ENCODE results near the gene HRH3. TPM values are rescaled to one million over a fixed set of nuclear protein-coding genes. Genes with fewer than 3 reads are reported as not detected.

HRH3 gene
- total RNA-seq, 2 donors from 2014 or later: 0.44 TPM; not detected in 1

DNA sequence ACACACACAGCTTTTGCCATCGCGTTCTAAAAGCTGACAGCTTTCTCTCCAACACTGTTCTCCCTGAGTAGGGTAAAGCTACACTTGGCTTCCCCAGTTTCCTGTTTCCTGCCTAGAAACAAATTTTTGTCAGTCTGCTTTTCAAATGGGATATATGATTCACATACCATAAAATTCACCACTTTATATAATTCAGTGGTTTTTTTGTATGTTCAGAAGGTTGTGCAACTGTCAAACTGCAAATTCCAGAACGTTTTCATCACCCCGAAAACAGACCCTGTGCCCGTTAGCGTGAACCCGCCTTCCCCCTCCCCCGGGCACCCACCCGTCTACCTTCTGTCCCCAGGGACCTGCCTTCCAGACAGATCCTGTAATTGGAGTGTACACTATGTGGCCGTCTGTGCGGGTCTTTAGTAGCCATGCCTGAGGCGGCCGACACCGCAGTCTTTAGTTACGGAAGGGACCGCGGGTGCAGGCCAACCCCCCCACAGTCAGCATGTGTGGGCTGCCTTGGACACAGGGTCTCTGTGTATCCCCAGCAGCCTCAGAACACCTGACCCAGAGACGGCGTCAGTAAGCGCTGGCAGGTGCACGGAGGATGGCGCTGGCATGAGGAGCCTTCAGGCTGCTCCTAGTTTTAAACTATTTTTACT, 16.6 kb downstream of the HRH3 start:
- Histone ChIP-seq H3K9me3 (ENCODE audit: control insufficient read depth, low read length) (no peaks in the 10 kb centered on the region), H3K27me3 (ENCODE audit: control insufficient read depth, insufficient read depth, low read length, poor library complexity, severe bottlenecking) (no peaks in the 10 kb centered on the region), H3K27ac (ENCODE audit: low read depth, low read length) (peak overlapping the region; percentile 73), H3K4me3 (ENCODE audit: low read length) (no peak overlapping the region), H3K9ac (ENCODE audit: extremely low read depth, low read length, poor library complexity, severe bottlenecking) (no peak overlapping the region), H3K36me3 (ENCODE audit: control insufficient read depth, insufficient read depth, low read length) (peaks cover 21% of the 10 kb centered on the region), H3K4me1 (ENCODE audit: control insufficient read depth, insufficient read depth, low read length) (no peaks in the 10 kb centered on the region)
- H3K27ac Mint-ChIP-seq: no peak overlapping the region
- H3K4me1 Mint-ChIP-seq: no peaks in the 10 kb centered on the region
- 90 to 93% methylated on average over 20 to 22 of the region's 22 CpGs for WGBS, 2 experiments (ENCODE audit: insufficient coverage in 1 of 2, insufficient read length in 1 of 2)
- H3K36me3 Mint-ChIP-seq (ENCODE audit: low read depth): peaks cover 46% of the 10 kb centered on the region
- TF ChIP-seq, protein P1, sequence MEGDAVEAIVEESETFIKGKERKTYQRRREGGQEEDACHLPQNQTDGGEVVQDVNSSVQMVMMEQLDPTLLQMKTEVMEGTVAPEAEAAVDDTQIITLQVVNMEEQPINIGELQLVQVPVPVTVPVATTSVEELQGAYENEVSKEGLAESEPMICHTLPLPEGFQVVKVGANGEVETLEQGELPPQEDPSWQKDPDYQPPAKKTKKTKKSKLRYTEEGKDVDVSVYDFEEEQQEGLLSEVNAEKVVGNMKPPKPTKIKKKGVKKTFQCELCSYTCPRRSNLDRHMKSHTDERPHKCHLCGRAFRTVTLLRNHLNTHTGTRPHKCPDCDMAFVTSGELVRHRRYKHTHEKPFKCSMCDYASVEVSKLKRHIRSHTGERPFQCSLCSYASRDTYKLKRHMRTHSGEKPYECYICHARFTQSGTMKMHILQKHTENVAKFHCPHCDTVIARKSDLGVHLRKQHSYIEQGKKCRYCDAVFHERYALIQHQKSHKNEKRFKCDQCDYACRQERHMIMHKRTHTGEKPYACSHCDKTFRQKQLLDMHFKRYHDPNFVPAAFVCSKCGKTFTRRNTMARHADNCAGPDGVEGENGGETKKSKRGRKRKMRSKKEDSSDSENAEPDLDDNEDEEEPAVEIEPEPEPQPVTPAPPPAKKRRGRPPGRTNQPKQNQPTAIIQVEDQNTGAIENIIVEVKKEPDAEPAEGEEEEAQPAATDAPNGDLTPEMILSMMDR (conservative IDR thresholded peaks at IDR 0.05): no peak
- no peak for DNase-seq
- no peaks in the 10 kb centered on the region for H3K9me3 Mint-ChIP-seq
- H3K27me3 Mint-ChIP-seq (ENCODE audit: insufficient read depth): no peaks in the 10 kb centered on the region
- no peak overlapping the region for H3K4me3 Mint-ChIP-seq

DNA sequence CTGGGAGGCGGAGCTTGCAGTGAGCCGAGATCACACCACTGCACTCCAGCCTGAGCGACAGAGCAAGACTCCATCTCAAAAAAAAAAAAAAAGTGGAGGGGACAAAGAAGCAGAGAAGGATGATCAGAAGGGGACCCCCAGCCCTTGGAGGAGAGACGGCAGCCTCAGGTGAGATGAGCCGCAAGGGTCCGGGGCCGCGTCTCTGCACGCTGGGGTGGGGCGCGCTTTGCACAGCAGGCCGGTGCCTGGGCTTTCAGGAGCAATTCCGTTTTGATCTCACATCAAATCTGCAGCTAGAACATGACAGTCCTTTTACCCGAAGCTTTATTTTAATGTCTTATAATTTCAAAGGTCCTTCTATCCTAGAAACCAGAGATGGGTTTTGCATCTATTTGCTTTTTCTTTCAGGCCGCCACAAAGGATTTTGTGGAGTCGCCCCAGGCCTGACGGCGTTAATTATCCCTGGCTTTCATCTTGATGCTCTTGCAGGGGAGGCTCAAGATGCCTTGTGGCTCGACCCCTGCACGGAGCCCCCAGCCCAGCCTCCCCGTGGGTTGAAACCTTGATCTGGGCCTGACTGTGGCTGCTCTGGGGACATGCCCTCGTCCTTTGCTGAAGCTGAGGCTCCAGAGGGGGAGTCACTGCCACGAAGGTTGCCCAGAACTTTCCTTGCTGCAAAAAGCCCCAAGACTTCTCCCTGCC, 17.3 kb downstream of the HRH3 start:
- no peak overlapping the region for H3K4me3 Mint-ChIP-seq

DNA sequence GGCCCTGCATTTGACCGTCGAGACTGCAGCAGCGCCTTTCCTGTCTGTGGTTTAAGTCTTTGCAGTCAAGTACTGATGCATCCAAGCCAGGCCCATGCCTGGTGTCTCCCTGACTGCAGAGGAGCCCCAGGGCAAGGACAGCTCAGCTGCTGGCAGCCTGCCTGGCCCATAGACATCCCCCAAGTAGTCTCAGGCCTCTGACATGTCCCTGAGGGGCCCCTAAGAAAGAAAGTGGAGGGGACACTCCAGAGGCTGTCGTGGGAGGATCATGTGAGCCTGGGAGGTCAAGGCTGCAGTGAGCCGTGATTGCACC, 18.0 kb downstream of the HRH3 start:
- Mint-ChIP-seq H3K36me3 (ENCODE audit: low read depth) (peaks cover 56% of the 10 kb centered on the region), H3K4me1 (no peaks in the 10 kb centered on the region), H3K27ac (no peak overlapping the region), H3K9me3 (no peaks in the 10 kb centered on the region), H3K27me3 (ENCODE audit: insufficient read depth) (no peaks in the 10 kb centered on the region), H3K4me3 (no peak overlapping the region)
- TF ChIP-seq, protein P1 (conservative IDR thresholded peaks at IDR 0.05): no peak
- H3K4me1 ChIP-seq (ENCODE audit: control insufficient read depth, insufficient read depth, low read length): no peaks in the 10 kb centered on the region
- DNase-seq: no peak
- H3K27me3 ChIP-seq (ENCODE audit: control insufficient read depth, insufficient read depth, low read length, poor library complexity, severe bottlenecking): no peaks in the 10 kb centered on the region
- peaks cover 31% of the 10 kb centered on the region for H3K36me3 ChIP-seq (ENCODE audit: control insufficient read depth, insufficient read depth, low read length)
- no peak overlapping the region for H3K4me3 ChIP-seq (ENCODE audit: low read length)
- 79 to 83% methylated on average over 4 to 5 of the region's 5 CpGs for WGBS, 2 experiments (ENCODE audit: insufficient coverage in 1 of 2, insufficient read length in 1 of 2)
- H3K9ac ChIP-seq (ENCODE audit: extremely low read depth, low read length, poor library complexity, severe bottlenecking): no peak overlapping the region
- no peaks in the 10 kb centered on the region for H3K9me3 ChIP-seq (ENCODE audit: control insufficient read depth, low read length)
- H3K27ac ChIP-seq (ENCODE audit: low read depth, low read length): no peak overlapping the region

More for the DNA sequence above, 17.3 kb downstream of the HRH3 start:
- 90 to 92% methylated on average over 20 to 23 of the region's 23 CpGs for WGBS, 2 experiments (ENCODE audit: insufficient coverage in 1 of 2, insufficient read length in 1 of 2)
- Mint-ChIP-seq H3K27me3 (ENCODE audit: insufficient read depth) (no peaks in the 10 kb centered on the region), H3K4me1 (no peaks in the 10 kb centered on the region), H3K36me3 (ENCODE audit: low read depth) (peaks cover 53% of the 10 kb centered on the region), H3K9me3 (no peaks in the 10 kb centered on the region), H3K27ac (no peak overlapping the region)
- Histone ChIP-seq H3K27ac (ENCODE audit: low read depth, low read length) (peak overlapping the region; percentile 73), H3K36me3 (ENCODE audit: control insufficient read depth, insufficient read depth, low read length) (peaks cover 25% of the 10 kb centered on the region), H3K27me3 (ENCODE audit: control insufficient read depth, insufficient read depth, low read length, poor library complexity, severe bottlenecking) (no peaks in the 10 kb centered on the region), H3K4me3 (ENCODE audit: low read length) (no peak overlapping the region), H3K4me1 (ENCODE audit: control insufficient read depth, insufficient read depth, low read length) (no peaks in the 10 kb centered on the region), H3K9ac (ENCODE audit: extremely low read depth, low read length, poor library complexity, severe bottlenecking) (no peak overlapping the region), H3K9me3 (ENCODE audit: control insufficient read depth, low read length) (no peaks in the 10 kb centered on the region)
- TF ChIP-seq, protein P1 (conservative IDR thresholded peaks at IDR 0.05): no peak
- DNase-seq: no peak
